Right lobe of liver (tissue), 6 donors: ENCODE results near the gene CA12. TPM values are rescaled to one million over a fixed set of nuclear protein-coding genes. Genes with fewer than 3 reads are reported as not detected.
A peak's percentile ranks its signal among the peaks of the same experiment; 100 is the strongest.

Experiments
- ATAC-seq, 4 donors: fragments of 200-7000 bp; cut with Tn5 transposase; one replicate each; pipeline ENCODE4 v1.9.1; 2020; ENCODE audit warnings: mild to moderate bottlenecking in 4 of 4, moderate library complexity in 4 of 4
- DNase-seq, 3 donors: peaks; one replicate each; pipeline ENCODE4 v3.0.0-alpha.2; 2020
- H3K27ac ChIP-seq, 3 donors: fragments of 200-600 bp; one replicate each; pipeline ENCODE4 v1.8.0; 2022
- H3K27me3 ChIP-seq, 2 donors: fragments of 200-600 bp; one replicate each; pipeline ENCODE4 v1.8.0; 2022
- H3K36me3 ChIP-seq, 4 donors: fragments of 200-600 bp; sonication (generic) in 1 of 4; one replicate each; pipeline versions ENCODE4 v1.5.1 to v1.8.0; 2017 to 2022; ENCODE audit warnings: control low read depth in 1 of 4
- H3K4me1 ChIP-seq, 4 donors: fragments of 200-600 bp; sonication (generic) in 1 of 4; one replicate each; pipeline versions ENCODE4 v1.5.1 to v1.8.0; 2017 to 2022; ENCODE audit warnings: control low read depth in 1 of 4
- H3K4me3 ChIP-seq, 3 donors: fragments of 200-600 bp; one replicate each; pipeline ENCODE4 v1.8.0; 2022
- H3K9me3 ChIP-seq, 4 donors: fragments of 200-600 bp; sonication (generic) in 1 of 4; one replicate each; pipeline versions ENCODE4 v1.5.1 to v1.8.0; 2017 to 2022; ENCODE audit warnings: control low read depth in 1 of 4
- CTCF ChIP-seq, 4 donors: fragments of 200-600 bp in 3 of 4; fragments of 450-650 bp in 1 of 4; IDR thresholded peaks; one replicate each; pipeline versions ENCODE4 v1.5.1 to v1.8.0; 2016 to 2022; ENCODE audit warnings: antibody characterized with exemption in 4 of 4, mild to moderate bottlenecking in 2 of 4
- POLR2A ChIP-seq: fragments of 450-650 bp; IDR thresholded peaks from one replicate; pipeline ENCODE4 v1.6.1; 2017; ENCODE audit warnings: antibody characterized with exemption, mild to moderate bottlenecking
- WGBS: methylation state at CpG from one replicate; pipeline ENCODE4 v1.1.6; 2018; ENCODE audit warnings: low coverage, low lambda C conversion rate; ENCODE audit not compliant: insufficient coverage; ENCODE audit errors: missing lambda C conversion rate; 5-methylcytosine and 5-hydroxymethylcytosine counted together
- intact Hi-C, 2 donors: fragments of 100-400 bp; cut with DNase I; formaldehyde crosslinking; loops; one replicate each; pipeline versions ENCODE4 v1.11.2 to v1.14.1; 2022
- total RNA-seq, 6 experiments: library from RNA; depleted of rRNA in 2 of 6; stranded (reverse); fragments of >200 nt in 2 of 6; fragmentation: NEBNext Ultra II Directional in 3 of 6; extraction: Animal tissue kit (Norgen Biotek cat#: 25700) in 3 of 6; gene quantifications; one replicate each; pipeline versions ENCODE4 v1.1.0 to v1.2.4, GENCODE V29; 2016 to 2023
- donor health status: DM: no; HTN: yes; CAD: no.
- donor health status: DM: no; HTN: no; CAD: no.
- donor health status: DM: no; HTN: no; CAD: no.
- donor health status: DM: no; HTN: yes; CAD: no.
- donor health status: DM: no; HTN: yes; CAD: no.

The CA12 gene
- total RNA-seq, 6 experiments from 2014 or later, result 0.02 to 18.3 (median 1.4) TPM

DNA sequence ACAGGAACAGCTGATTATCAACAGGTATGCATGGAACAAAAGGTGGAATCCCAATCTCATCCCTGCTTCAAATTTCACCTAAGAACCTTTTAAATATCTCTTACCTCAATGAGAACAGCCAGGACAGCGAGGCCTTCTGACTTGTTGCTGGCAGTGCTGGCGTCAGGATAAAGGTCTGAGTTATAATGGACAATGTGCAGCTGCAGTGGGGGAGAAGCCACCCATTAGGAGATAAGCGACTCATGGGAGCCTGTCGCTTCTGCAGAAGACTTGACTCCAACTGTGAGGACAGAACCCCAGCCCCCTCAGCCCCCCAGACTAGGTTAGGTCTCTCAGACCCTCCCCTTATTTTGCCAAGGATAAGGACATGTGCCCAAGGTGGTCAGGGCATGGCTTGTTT, 39.7 kb downstream of the CA12 start:
- WGBS, result 100% methylated on average over 1 of the region's 4 CpGs

GRCh38 chr15:63340878-63341277, 40.8 kb downstream of the CA12 start:
- no peaks in the 10 kb centered on the region for H3K36me3 ChIP-seq

More for the DNA sequence above, 39.7 kb downstream of the CA12 start:
- no peak overlapping the region for H3K27ac ChIP-seq
- no peak overlapping the region for H3K4me3 ChIP-seq
- TF ChIP-seq POLR2A, result no peak
- TF ChIP-seq CTCF (IDR thresholded peaks at IDR 0.05), result no peak
- no peak for ATAC-seq
- no peaks in the 10 kb centered on the region for H3K9me3 ChIP-seq
- H3K4me1 ChIP-seq, result peaks cover 0 to 16% (median 0%) of the 10 kb centered on the region in 4 donors
- H3K27me3 ChIP-seq, result no peaks in the 10 kb centered on the region
- intact Hi-C loops, result no loop called here
- H3K36me3 ChIP-seq, result no peaks in the 10 kb centered on the region
- no peak for DNase-seq

GRCh38 chr15:63340353-63340752, 41.3 kb downstream of the CA12 start:
- intact Hi-C loops, result no loop called here
- TF ChIP-seq CTCF (IDR thresholded peaks at IDR 0.05) (no peak), POLR2A (no peak)
- no peaks in the 10 kb centered on the region for H3K9me3 ChIP-seq
- peaks cover 0 to 16% (median 0%) of the 10 kb centered on the region in 4 donors for H3K4me1 ChIP-seq
- DNase-seq (peak in 1 of 3 donors; percentile 53), ATAC-seq (peak; percentile 73 to 96 (median 80))
- WGBS, result 25% methylated on average over 7 of the region's 8 CpGs
- H3K27ac ChIP-seq, result peak overlapping the region in 1 of 3 donors; percentile 41
- no peaks in the 10 kb centered on the region for H3K36me3 ChIP-seq
- H3K4me3 ChIP-seq, result peak overlapping the region in 1 of 3 donors; percentile 15
- no peaks in the 10 kb centered on the region for H3K27me3 ChIP-seq

More at GRCh38 chr15:63340878-63341277, 40.8 kb downstream of the CA12 start:
- H3K9me3 ChIP-seq, result no peaks in the 10 kb centered on the region
- WGBS, result 93% methylated on average over 2 of the region's 3 CpGs
- TF ChIP-seq CTCF (IDR thresholded peaks at IDR 0.05), result no peak
- TF ChIP-seq POLR2A, result no peak
- H3K4me3 ChIP-seq, result no peak overlapping the region
- no peak overlapping the region for H3K27ac ChIP-seq
- ATAC-seq (no peak), DNase-seq (no peak)
- H3K4me1 ChIP-seq, result peaks cover 0 to 16% (median 0%) of the 10 kb centered on the region in 4 donors
- no peaks in the 10 kb centered on the region for H3K27me3 ChIP-seq
- intact Hi-C loops, result no loop called here

DNA sequence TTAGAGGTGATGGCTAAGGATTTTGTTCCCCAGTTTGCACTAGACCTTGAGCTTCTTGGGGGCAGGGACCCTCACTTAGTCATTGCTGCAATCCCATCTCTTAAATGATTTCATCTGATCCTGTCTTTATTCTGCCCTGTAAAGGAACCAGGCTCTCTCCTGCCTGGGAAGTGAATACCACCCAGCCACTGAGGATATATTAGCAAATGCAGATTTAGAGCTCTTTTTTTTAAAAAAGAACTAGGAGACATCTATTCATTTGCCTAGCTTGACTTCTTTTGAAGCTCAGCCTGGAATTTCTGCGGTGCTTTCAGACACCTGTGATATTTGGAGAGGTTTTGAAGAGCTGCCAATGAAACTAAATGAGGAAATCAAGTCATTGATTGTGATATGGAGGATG, 41.8 kb downstream of the CA12 start:
- no peaks in the 10 kb centered on the region for H3K36me3 ChIP-seq
- intact Hi-C loops, result no loop called here
- H3K4me3 ChIP-seq, result peak overlapping the region in 1 of 3 donors; percentile 15
- DNase-seq (no peak), ATAC-seq (peak in 1 of 4 donors; percentile 55)
- H3K27me3 ChIP-seq, result no peaks in the 10 kb centered on the region
- WGBS, result 38% methylated on average over 1 of the region's 1 CpG
- peaks cover 0 to 16% (median 0%) of the 10 kb centered on the region in 4 donors for H3K4me1 ChIP-seq
- H3K27ac ChIP-seq, result peak overlapping the region in 1 of 3 donors; percentile 41
- no peaks in the 10 kb centered on the region for H3K9me3 ChIP-seq
- TF ChIP-seq POLR2A, result no peak
- no peak for TF ChIP-seq CTCF (IDR thresholded peaks at IDR 0.05)
